Choroid plexus epithelial cell (primary cell): ENCODE results near the gene OSBPL6.

ENCODE experiments used
- DNase-seq: peaks from one replicate; pipeline ENCODE4 v3.0.0-alpha.2; 2010; ENCODE audit warnings: low read depth
- H3K4me3 ChIP-seq: 2 replicates; pipeline ENCODE4 v1.5.1; 2011; ENCODE audit warnings: low read depth, mild to moderate bottlenecking, control low read depth, low read length, moderate library complexity
- TF ChIP-seq, protein P1 (sequence below): conservative IDR thresholded peaks from 2 replicates; pipeline ENCODE4 v1.5.1; 2011; ENCODE audit warnings: low read depth, mild to moderate bottlenecking, control low read depth, inconsistent platforms, low read length, moderate library complexity

Gene OSBPL6

DNA sequence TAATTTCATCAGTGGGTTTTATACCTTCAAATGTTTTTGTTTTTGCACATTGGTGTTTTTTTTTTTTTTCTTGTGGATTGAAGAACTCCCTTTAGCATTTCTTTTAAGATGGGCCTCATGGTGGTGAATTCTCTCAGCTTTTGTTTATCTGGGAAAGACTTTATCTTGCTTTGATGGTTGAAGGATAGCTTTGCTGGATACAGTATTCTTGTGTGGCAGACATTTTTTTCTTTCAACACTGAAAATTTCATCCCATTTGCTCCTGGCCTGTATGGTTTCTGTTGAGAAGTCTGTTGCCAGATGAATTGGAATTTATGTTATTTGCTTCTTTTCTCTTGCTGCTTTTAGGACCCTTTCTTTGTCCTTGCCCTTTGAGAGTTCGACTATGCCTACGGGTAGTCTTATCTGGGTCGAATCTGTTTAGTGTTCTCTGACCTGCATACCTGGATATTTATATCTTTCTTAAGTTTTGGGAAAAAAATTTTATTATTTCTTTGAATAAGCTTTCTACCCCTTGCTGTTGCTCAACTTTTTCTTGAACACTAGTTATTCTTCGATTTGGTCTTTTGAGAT lies 231.0 kb downstream of the OSBPL6 start:
- no peak for DNase-seq
- TF ChIP-seq, protein P1, sequence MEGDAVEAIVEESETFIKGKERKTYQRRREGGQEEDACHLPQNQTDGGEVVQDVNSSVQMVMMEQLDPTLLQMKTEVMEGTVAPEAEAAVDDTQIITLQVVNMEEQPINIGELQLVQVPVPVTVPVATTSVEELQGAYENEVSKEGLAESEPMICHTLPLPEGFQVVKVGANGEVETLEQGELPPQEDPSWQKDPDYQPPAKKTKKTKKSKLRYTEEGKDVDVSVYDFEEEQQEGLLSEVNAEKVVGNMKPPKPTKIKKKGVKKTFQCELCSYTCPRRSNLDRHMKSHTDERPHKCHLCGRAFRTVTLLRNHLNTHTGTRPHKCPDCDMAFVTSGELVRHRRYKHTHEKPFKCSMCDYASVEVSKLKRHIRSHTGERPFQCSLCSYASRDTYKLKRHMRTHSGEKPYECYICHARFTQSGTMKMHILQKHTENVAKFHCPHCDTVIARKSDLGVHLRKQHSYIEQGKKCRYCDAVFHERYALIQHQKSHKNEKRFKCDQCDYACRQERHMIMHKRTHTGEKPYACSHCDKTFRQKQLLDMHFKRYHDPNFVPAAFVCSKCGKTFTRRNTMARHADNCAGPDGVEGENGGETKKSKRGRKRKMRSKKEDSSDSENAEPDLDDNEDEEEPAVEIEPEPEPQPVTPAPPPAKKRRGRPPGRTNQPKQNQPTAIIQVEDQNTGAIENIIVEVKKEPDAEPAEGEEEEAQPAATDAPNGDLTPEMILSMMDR: no peak
- no peak overlapping the region for H3K4me3 ChIP-seq

DNA sequence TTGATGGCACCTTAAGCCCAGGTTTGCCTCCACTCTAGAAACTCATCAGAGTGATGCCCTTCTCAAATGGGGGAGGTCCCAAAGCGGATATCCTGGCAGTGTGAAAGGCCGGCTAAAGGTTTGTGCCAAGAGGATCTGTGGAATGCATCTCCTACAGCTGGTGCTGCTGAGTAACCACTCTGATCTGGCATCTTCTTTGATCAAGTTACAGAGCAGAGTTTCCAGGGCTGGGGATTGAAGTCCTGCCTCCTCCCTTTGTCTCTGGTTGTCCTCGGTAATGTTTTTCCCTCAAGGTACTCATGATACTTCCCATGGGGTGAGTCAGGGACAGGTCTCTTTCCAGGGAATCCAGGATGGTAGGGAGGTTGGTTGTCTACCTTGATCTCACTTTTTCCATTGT lies 232.1 kb downstream of the OSBPL6 start:
- H3K4me3 ChIP-seq: no peak overlapping the region
- peak; percentile 40 for DNase-seq
- TF ChIP-seq, protein P1: no peak

DNA sequence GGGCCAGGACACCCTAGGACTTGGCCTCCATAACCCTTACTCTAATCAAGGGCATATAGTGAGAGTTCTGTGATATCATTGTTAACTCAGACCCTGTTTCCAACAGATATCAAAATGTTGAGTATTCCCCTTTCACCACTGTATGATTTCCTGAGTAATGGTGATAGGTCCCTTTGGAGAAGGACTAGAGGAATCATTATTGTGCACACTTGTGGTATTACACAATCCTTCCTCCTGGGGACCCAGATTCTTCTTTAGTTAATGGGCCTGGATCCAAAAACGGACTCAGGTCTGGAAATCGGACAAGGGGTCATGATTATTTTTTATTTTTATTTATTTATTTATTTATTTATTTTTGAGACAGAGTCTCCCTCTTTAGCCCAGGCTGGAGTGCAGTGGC lies 233.1 kb downstream of the OSBPL6 start:
- TF ChIP-seq, protein P1: no peak
- H3K4me3 ChIP-seq: no peak overlapping the region
- DNase-seq: no peak

DNA sequence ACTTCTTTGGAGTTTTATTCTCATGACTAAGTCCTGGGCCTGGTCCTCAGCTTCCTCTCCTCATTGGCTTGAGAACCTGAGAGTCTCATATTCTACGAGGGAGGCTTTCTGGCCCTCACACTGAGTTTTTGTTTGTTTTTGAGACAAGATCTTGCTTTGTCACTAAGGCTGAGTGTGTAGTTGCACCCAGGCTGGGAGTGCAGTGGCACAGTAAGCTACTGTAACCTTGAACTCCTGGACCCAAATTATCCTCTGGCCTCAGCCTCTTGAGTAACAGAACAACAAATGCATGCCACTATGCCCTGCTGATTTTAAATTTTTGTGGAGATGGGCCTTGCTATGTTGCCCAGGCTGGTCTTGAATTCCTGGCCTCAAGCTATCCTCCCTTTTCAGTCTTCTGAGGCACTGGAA lies 234.1 kb downstream of the OSBPL6 start:
- TF ChIP-seq, protein P1: no peak
- no peak overlapping the region for H3K4me3 ChIP-seq
- no peak for DNase-seq

DNA sequence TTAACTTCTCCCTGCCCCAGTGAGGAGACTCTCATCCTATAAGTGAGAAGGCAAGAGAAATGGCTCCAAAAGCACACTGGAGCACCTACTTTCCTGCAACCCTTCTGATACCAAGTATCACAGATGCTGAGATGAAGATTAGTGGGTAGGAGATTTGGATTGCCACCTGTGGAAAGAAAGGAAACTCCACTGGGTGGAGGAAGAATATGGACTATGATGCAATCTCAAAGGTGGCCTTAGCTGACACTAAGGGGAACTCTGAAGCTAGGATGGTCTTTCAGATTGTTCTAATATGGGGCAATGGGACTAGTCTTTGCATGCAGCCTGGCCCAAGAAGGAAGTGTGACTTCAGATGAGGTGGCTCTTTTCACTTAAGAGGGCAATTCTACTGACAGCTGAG lies 235.0 kb downstream of the OSBPL6 start:
- no peak for DNase-seq
- H3K4me3 ChIP-seq: no peak overlapping the region
- TF ChIP-seq, protein P1: no peak

DNA sequence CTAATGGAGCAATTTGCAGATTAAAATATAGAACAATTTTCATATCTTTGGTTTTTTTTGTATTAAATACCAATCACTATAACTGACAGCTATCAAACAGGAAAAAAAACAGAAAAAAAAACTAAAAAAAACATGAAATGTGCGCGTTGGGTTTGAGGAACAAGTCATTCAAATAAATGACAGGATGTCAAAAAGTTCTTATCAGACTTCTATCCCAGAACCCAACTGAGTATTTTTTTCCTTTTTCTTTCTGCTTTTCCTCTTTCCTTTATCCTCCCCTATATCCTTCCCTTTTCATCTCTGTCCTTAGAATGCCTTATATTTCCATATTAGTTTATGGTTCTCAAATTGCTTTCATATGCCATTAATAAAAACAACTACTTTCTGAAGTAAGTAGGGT lies 242.3 kb downstream of the OSBPL6 start:
- H3K4me3 ChIP-seq: no peak overlapping the region
- no peak for DNase-seq
- TF ChIP-seq, protein P1: no peak

DNA sequence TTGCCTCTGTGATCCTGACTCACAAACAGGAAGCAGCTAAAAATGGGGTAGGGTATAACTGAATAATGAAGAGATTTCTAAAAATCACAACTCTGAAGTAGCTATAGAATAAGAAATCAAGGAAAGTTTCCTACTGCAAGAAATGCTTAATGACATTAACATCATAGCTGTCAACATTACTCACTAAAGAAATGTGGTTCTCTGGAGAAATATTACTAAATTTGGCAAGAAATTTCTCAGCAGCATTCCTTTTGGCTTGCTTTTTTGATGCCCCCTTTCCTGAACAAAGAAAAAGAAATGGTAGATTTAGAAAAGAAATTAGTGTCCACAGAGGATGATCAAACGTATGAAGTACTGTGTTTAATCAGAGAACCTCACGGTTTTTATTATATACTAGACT lies 247.1 kb downstream of the OSBPL6 start:
- TF ChIP-seq, protein P1: no peak
- DNase-seq: no peak
- no peak overlapping the region for H3K4me3 ChIP-seq
